Spleen (tissue), 7 donors: Measurements from ENCODE around the gene PIP5K1B.

Experiments
- CTCF ChIP-seq, 11 experiments: fragments of 200-600 bp in 7 of 11; fragments of 450-650 bp in 4 of 11; sonication (generic) in 4 of 11; IDR thresholded peaks in 8 of 11; conservative IDR thresholded peaks in 3 of 11; 1 replicate in 7 of 11; 2 replicates in 4 of 11; pipeline versions ENCODE4 v1.4.0 to v1.8.0; 2016 to 2021; ENCODE audit warnings: antibody characterized with exemption in 11 of 11, inconsistent platforms in 4 of 11, mild to moderate bottlenecking in 1 of 11
- POLR2A ChIP-seq, 3 donors: fragments of 450-650 bp; IDR thresholded peaks; one replicate each; pipeline ENCODE4 v1.5.1; 2017; ENCODE audit warnings: antibody characterized with exemption in 3 of 3, mild to moderate bottlenecking in 1 of 3
- POLR2AphosphoS5 ChIP-seq, 3 donors: sonication (generic); formaldehyde crosslinking; IDR thresholded peaks; one replicate each; pipeline ENCODE4 v1.5.1; 2017; ENCODE audit warnings: antibody characterized with exemption in 3 of 3
- donor health status: DM: no; HTN: no; CAD: no; lungs with moderate emphysema.
- donor health status: DM: no; HTN: no; CAD: no.
- donor health status: DM: no; HTN: no; CAD: no.

GRCh38 chr9:68983522-68984424 lies 278.7 kb downstream of the PIP5K1B start:
- no peak for TF ChIP-seq CTCF (IDR thresholded peaks at IDR 0.05 in 8 of 11, conservative IDR thresholded peaks at IDR 0.05 in 3 of 11)
- TF ChIP-seq POLR2A (IDR thresholded peaks at IDR 0.05), result no peak
- TF ChIP-seq POLR2AphosphoS5 (IDR thresholded peaks at IDR 0.05), result no peak
